NCI-H1048 (cell line): Measurements from ENCODE around the gene GSC2.

Source experiments
- DNase-seq: peaks from one replicate; lab custom pipeline; 2025; lab: John Stamatoyannopoulos, UW

The GSC2 gene

DNA sequence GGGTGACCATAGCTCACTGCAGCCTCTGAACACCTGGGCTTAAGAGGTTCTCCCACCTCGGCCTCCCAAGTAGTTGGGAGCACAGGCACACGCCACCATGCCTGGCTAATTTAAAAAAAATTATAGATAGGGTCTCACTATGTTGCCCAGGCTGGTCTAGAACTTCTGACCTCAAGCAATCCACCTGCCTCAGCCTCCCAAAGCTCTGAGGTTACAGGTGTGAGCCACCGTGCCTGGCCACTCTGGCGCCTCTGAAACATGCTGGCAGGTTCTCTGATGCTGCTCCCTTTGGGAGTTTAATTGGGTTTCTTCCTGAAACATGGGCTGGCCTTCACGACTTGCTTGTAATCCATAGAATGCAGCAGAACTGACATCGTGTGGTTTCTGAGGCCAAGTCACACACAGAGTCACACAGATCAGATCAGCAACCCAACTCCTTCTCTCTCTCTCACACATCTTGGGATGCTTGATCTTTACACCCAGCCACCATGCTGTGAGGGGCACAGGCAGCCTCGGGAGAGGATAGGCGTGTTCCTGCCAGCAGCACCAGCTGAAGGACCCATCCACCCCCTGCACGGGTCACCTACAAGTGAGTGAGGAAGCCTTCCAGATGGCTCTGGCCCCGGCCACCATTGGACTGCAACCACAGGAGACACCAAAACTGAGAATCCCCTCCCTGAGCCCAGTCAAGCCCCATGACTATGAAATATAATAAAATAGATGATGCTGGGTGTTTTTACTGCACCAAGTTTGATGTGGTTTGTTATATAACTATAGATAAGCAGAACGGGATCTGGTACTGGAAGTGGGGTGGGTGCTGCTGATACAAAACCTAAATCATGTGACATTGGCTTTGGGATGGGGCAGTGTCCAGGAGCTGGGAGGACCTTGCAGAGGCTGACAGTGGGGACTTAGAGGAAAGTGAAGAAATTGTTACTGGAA, 3.1 kb upstream of the GSC2 start:
- DNase-seq = no peak

DNA sequence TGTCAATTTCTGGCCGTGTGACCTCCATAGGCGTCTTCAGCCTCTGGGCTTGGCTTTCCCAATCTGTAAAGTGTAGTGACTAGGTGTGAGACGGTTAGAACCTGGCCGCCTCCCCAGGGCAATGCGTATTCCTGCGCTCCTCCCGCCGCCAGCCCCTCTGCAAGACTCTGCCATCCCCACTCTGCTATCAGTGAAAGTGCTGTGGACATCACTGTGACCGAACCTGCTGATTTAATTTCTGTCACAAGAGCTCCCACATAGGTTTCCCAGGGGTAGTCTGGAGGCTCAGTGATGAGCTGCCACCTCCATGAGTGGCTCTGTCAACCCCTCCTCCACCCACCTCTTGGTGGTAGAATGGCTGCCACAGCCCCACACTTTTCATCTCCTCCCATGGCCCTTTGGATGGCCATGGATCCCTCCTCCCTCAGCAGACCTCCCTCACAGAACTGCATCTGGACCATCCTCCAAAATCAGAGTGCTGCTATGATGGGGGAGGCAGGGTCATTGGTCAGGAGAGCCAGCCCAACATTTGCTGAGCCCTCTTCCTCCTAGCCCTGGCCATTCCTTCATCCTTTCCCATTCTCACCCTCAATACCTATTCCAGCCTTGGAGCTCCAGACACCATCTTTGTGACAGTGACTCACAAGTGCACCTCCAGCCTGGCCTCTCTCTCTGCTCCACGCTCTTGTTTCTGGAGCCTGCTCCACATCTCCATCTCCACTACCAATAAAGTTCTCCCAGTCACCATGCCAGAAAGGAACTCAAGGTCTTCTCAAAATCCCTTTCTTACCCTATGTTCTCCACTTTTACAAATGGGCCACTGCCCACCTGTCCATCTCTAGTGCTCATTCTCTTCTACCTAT, 1.5 kb upstream of the GSC2 start:
- DNase-seq = no peak

DNA sequence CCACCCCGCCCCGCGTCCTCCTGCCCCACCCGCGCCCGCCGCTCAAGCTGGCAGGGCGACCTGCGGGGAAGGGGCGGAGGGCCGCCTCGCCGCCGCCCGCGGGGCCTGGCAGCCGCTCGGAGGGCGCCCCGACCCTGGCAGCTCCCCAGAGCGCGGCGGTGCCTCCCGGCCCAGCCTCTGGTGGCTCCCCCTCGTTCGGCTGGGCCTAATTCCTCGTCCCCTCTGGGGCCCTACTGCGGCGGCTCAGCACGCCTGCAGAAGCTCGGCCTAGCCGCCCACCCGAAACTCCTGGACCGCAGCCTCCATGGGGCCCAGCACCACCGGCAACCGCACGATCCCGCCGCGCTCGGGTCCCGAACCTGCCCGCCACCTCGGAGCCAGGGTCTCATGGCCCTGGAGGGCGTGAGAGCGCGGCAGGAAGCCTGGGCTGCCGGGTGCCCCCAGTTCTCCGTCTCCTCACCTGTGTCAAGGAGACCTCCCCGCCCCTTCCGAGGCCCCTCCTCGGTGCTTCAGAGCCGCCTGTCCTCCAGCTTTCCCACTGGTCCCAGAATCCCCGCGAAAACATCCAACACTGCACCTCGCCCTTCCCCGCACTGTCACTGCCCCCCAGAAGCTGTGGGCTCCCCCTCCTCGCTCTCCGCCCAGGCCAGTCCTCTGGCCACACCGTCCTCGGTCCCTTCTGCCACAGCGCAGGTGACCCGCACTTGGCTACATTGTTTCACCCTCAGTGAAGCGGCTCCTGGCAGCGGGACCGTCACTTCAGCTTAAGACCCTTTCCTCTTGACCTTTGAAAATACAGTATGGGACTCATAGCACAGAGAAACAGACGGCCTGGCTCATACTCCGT, 613 bp upstream of the GSC2 start:
- no peak for DNase-seq

DNA sequence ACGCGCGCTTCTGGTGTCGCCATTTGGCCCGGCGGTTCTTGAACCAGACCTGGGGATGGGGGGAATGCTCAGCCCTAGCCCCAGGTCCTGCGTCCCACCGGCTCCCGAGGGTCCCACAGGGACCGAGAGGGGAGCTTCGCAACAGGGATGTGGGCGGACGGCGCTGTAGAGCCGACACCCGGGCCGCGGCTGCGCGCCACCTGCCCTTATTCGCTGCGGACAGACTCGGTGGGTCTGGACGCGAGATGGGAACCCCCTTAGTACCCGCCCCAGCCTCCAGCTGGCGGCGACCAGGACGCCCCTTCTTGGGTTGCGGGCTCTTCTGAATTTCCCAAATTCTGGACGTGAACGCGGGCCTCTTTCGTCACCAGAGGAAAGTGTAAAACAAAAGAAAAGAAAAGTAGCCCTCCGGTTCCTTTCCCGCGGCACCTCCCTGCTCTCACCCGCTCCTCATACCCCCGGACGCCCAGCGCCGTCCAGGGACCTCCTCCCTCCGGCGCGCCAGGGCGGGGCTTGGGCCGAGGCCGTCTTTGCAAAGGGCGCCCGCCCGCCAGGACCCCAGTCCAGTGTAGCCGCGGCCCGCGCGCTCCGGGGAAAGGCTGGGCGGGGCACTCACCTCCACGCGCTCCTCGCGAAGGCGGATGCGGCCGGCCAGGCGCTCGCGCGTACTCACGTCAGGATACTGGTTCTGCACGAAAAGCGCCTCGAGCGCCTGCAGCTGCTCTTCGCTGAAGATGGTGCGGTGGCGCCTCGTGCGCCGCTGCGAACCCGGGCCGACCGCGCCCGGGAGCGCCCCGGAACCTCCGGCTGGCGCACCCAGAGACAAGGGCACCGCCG, 827 bp downstream of the GSC2 start:
- DNase-seq = no peak

GRCh38 chr22:19148417-19149046, 1.6 kb downstream of the GSC2 start:
- DNase-seq = no peak

DNA sequence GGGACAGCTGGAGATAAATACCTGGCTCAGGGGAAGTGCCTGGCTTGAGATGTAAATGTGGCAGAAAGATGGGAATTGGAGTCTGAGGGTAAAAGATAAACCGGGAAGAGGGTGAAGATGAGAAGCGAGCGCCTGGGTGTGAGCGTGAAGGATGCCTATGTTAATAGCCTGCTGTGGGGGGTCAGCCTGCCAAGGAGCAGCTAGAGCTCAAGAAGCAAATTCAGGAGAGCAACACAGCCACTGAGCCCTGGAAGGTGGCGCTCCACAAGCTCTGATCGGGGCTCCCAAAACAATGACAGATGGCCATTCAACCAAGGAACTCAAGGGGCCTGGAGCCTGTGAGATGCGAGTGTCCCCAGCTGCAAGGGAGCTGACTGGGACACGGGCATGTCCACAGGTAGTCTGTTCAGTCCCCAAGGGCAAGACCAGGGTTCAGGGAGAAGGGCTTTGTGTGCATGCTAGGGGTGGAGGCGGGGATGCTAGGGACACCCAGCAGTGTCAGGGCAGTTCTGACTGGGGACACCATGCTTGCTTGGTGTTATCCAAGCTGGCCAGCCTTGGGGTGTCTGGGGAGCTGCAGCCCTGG, 2.8 kb downstream of the GSC2 start:
- no peak for DNase-seq

- no peak for DNase-seq
Measured at GRCh38 chr22:19146215-19146968, 3.7 kb downstream of the GSC2 start.

DNA sequence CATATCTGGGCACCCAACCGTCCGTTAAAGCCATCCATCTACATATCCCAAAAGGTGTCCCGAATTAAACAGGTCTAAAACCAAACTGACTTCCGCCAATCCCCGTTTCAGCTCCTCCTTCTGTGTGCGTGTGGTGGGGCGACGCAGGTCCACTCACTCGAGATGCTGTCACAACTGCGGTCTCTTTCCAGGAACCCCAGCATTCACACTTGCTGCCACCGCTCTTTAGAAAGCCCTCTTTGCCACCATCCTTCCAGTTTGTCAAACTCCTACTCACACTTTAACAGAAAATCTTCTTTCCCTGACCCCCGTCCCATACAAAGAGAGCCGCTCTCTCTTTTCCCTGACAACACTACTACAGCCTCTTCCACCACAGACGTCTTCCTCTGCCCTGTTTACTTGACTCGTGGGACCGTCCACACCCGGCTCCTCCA, 6.1 kb downstream of the GSC2 start:
- no peak for DNase-seq

GRCh38 chr22:19143212-19143611, 6.9 kb downstream of the GSC2 start:
- no peak for DNase-seq

DNA sequence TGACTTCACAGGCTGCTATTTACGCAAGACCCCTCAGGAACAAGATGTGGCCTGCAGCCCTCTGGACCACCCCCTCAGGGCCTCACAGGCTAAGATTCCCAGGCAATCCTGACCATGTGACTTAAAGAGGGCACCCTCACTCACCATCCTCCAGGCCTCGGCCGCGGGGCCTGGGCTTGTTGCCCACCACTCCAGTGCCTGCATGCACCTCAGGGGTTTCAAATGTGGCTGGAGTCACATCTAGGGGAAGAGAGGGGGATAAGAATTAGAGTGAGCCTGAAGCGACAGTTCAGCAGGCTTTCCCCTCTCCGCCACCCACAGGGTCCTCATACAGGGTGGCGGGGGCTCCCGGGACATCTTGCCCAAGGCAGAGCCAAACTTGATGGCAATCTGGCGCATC, 7.7 kb downstream of the GSC2 start:
- no peak for DNase-seq

- no peak for DNase-seq
Measured at GRCh38 chr22:19139974-19140373, 10.1 kb downstream of the GSC2 start.

DNA sequence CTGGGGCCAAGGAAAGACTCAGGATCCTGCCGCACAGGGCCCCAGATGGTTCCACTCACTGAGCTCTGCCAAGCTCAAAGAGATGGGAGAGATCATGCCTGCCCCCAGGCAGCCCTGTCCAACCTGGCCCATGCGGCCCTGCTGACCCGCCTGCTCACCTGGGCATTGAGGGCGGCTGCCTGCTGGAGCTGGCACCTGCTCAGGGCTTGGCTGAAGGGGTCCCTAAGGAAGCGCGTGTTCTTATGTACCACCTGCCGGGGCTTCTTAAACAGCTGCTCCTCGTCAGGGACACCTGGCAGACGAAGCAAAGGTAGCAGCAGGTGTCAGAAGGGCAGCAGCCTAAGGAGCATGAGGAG, 11.1 kb downstream of the GSC2 start:
- no peak for DNase-seq

DNA sequence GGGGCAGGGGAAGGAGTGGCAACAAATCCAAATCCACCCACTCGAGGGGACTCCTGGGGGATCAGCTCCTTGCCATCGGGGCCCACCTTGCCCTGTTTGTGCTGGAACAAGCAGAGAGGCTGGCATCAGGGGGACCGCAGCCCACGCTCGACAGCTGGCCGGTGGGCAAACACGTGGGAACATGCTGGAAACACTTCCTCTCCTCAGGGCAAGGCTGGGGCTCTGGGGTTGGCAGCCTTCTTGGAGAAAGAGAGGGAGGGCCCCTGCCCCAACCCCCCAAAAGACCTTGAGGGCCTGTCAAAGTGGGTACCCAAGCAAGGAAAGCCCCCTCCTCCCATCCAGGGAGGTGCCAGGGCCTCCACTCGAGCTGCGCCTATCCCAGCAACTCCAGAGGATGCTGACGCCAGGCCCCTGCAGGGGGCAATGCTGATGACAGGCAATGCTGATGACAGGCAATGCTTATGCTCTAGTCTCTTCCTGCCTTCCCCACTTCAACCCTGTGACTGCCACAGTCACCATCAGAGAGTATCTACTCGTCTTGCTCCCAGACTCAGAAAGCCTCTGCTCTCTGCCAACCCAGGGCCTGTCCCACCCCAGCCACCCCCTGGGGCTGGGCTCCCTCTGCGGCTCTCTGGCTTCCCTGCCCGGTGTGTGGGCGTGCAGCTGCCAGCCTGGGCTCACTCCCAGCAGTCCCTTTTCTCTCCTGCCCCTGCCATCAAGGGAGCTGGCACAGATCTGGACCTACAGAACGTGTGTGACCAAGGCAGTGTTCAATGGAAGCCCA, 11.7 kb downstream of the GSC2 start:
- DNase-seq = no peak

DNA sequence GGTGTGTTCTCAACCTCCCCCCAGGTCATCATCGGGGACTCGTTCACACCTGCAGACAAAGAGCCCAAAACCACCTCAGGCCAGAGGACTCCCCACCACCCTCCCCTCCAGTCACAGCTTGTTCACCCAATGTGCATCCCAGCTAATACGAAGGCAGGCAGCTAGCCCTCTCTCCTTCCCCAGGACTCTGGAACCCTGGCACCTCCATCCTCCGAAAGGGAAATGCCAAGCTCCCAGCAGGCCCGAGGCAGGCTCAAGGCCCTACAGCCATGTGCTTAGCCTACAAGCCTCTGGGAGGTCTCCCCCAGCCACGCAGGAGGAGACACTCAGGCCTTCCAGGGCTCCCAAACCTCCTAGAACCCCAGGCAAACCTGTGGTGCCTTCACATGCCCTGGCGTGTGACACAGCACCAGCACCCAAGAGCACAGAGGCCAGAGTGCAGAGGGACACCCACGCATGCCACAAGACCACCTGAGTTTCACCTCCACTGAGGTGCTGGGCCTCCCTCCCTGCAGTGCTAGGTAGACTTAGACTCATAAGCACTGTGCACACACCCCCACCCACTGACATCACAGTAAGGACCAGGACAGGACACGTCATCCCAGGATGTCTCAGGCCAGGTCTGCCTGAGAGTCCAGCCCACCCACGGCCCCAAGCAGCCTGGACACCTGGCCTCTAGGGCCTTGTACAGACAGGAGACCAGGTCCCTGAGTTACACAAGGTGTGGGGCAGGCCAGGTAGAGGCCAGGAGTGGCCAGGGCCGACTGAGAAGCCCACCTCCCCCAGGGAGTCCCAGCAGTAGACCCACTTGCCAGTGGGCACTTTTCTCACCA, 12.5 kb downstream of the GSC2 start:
- no peak for DNase-seq

GRCh38 chr22:19136915-19137314, 13.2 kb downstream of the GSC2 start:
- no peak for DNase-seq

DNA sequence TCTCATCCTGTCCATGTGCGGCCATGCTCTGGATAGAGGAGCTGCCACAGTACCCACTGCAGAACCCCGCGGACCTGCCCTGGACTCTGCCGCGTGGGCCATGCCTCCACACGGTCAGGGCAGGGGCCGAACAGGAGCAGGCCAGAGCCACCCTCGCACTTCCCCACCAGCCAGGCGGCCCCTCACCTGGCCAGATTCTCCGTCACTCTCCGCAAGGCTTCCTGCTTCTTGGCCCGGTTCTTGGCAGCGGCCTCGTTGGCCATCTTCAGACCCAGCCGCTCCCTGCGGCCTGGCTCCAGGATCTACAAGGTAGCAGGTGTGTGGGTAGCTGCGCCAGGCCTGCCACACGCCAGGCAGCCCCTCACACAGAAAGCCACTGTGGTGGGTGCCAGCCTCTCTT, 15.2 kb downstream of the GSC2 start:
- DNase-seq = no peak

DNA sequence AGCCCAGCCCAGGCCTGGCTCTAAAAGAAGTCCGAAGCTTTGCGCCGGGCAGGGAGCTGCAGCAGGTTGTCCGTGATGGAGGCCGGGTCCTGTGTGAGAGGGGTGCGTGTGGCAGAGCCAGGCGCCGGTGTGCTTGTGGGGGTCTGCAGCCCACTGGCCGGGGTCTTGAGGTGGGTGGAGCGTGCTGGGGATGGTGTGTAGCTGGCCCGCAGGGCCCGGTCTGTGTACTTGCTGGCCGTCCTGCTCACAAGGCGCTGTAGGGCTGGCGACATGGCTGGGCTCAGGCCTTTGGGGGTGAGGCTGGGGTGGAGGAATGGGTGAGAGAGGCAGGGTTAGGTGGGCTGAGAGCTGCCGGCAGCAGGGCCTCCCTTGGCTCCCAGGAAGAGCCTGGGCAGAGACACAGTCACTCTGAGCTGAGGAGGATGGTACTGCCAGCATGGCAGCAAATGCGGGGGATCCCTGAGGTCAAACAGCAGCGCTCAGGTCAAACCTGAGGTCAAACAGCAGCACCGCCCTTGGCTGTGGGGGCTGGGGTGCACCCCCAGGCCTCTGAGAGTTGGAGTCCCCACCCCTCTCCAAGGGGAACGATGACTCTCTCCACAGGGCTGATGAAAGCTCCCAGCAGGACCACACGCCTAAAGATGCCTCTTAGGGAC, 15.8 kb downstream of the GSC2 start:
- no peak for DNase-seq
